Dedifferentiated amniotic fluid mesenchymal stem cell (primary cell): ENCODE results near the gene PRKAG3.
A peak's percentile ranks its signal among the peaks of the same experiment; 100 is the strongest.
"Not testable (repeated sequence)": the region's sequence is repeated elsewhere in the genome, so short reads cannot be mapped to it uniquely, and the experiment has no call there.

Experiments used
- DNase-seq: peaks from one replicate; pipeline ENCODE4 v3.0.0-alpha.2; 2016; ENCODE audit errors: extremely low spot score

PRKAG3 gene

GRCh38 chr2:218863021-218863520 is 31.5 kb upstream of the PRKAG3 start:
- no peak for DNase-seq

DNA sequence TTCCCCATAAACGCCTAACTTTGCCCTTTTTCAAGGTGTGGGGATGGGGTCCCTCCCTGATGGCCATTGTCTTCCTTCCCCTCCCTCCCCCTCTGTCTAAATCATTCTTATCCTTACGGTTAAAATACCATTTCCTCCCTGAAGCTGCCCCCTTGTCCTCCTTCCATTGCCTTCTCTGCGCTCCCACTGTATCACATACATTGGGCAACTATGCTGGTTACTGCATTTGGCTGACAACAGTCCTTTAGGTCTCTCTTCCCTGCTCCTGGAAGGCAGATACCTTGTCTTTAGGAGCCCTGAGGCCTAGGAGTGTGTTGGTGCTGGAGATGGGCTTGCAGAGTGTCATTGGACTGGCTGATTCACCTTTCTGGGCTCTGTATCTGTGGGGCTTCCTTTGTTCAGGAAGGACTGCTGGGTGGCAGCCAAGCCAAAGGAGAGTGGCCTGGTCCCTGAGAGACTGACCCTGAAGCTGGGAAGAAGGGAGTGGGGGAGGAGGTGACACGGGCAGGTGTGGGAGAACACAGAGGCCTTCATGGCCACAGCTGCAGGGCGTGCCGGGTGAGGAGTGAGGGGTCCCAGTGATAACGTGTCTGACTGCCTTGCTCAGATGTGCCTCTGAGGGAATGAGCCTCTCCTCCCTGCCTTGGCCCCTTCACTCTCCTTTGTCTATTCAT is 30.2 kb upstream of the PRKAG3 start:
- DNase-seq, result no peak

DNA sequence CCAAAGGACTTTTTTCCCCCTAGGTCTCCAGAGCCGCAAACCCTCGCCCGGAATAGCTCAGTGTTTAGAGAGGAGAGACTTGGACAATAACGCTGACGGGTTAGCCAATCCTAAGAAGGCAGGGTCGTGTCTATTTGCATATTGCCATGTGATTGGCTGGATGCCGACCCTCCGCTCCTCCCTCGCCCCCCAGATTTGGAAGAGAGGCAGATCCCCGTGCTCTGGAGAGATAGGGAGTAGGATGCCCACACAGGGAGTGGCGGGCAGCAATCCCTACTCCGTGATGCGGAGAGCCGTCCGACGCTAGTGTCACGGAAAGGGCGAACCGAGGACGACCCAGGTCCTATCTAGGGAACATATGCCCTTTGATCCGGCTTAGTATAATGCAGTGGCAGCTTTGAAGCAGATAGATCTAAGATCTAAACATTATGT is 29.4 kb upstream of the PRKAG3 start:
- DNase-seq, result no peak

- no peak for DNase-seq
Observed at GRCh38 chr2:218859988-218860831, 28.6 kb upstream of the PRKAG3 start.

GRCh38 chr2:218859556-218859987 is 28.0 kb upstream of the PRKAG3 start, which contains the start of gene WNT6:
TSS of gene WNT6 (plus strand) at chr2:218859805. CDS start at chr2:218860038, 233 bp downstream.
- no peak for DNase-seq

DNA sequence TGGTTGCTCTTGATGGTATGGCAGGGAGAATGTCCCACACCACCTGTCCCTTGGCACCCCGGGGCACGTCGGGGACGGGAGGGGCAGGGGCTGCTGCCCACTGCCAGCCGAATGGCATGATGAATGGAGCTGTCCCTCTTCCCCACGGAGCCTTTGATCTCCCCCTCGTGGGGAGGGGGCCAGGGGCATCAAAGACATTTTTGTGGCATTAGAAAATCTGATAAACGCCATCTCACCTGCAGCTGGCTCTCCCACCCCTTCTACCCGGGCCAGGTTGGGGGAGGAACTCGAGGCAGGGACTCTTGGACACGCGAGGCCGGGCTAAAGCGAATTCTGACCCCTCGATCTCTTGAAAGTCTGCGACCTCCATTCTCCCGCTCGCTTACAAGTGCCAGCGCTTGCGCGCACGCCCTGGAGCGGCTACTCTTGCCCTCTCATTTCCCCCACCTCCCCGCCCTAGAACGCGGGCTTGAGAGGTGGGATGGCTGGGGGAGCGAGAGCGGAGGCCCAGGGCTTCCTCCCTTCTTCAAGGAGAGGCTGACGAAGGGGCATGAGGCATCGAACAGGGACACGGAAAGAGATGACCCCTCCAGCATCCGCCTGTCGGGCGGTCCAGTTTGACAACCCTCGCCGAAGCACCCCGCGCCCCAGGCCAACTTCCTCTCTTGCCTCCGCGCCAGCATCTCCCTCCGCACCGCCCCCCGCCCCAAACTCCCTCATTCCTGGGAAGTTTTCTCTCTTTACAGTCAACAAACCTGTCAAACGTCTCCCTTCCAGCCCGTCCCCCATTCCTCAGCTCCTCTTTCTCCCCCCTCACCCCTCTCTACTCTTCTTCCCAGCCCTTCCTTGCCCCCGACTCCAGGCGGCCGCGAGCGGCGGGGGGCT is 27.3 kb upstream of the PRKAG3 start:
- no peak for DNase-seq

GRCh38 chr2:218858138-218858445 is 26.5 kb upstream of the PRKAG3 start:
- no peak for DNase-seq

DNA sequence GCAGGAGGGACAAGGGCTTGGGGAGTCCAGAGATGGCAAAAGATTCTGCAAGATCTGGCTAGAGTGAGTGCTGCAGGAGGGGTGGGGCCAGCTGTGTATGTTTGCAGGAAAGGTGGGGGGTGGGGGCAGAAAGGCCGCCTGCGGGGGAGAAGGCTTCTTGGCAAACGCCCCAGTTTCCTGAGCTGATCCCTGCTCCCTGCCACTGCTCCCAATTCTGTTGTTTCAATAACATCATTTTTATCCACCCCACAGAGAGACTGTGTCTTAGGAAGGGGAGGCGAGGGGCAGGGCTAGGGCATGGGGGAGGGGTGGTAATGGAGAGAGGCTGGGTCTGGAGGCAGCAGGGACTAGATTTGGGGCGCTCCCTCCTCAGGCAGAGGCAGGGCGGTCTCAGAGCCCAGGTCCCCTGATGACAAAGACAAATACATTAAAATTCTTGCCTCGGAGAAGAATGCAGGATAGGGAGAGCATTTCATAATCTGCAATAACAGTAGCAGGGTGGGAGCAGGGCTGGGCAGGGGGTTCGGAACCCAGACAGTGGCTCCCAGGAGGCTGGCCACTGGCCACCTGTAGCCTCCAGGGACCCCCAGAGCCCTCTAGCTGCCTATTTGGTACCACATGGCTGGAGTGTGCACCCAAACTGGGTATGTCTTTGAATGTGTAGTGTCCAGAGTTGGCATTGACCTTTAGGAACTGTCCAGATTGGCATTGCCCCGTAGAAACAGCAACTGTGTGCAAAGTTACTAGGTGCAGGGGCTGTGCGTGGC is 26.0 kb upstream of the PRKAG3 start:
- DNase-seq, result no peak

DNA sequence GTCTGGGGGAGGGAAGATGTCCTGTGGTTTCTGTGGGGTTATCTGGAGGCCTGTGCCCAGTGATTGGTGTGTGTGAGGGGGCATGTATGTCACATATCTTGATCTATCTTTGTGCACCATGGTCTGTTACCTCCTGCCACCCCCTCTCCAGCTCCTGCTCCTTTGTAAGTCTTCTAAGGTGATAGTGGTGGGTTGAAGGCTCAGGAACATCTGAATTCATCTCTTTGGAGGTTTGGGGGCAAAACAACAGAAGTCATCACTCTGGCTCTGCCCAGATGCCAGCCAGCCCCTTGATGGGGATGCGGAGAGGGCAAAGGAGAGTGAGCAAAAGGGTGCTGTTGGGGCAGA is 25.3 kb upstream of the PRKAG3 start:
- no peak for DNase-seq

DNA sequence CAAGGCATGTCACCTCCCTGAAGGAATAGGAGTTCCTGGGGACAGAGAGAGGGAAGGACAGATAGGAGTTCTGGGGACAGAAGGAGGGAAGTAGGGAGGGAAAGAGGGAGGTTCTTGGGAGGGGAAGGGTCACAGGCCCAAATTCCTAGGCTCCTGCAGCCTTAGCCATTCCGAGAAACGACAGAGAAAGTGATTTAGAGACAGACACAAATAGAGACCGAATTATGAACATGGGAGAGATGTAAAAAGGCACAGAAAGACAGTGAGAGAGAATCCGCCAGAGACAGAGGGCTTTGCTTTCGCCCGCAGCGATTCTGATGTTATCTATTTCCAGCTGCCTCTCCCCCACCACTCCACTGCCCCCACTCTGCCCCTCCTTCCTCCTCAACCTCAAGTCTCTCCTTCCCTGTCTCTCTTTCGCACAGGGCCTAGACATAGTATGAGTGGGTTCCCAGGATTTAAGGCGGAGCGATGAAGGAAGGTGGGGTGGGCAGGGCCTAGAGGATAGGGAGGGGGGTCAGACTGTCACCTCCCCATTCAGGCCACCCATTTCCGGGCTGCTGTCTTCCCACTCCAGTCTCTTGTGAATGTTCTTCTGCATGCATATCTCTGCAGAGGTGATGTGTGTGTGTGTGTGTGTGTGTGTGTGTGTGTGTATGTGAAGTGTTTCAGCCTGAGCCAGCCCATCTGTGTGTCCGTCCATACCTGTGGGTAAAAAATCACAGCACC is 24.7 kb upstream of the PRKAG3 start:
- DNase-seq, result no peak

DNA sequence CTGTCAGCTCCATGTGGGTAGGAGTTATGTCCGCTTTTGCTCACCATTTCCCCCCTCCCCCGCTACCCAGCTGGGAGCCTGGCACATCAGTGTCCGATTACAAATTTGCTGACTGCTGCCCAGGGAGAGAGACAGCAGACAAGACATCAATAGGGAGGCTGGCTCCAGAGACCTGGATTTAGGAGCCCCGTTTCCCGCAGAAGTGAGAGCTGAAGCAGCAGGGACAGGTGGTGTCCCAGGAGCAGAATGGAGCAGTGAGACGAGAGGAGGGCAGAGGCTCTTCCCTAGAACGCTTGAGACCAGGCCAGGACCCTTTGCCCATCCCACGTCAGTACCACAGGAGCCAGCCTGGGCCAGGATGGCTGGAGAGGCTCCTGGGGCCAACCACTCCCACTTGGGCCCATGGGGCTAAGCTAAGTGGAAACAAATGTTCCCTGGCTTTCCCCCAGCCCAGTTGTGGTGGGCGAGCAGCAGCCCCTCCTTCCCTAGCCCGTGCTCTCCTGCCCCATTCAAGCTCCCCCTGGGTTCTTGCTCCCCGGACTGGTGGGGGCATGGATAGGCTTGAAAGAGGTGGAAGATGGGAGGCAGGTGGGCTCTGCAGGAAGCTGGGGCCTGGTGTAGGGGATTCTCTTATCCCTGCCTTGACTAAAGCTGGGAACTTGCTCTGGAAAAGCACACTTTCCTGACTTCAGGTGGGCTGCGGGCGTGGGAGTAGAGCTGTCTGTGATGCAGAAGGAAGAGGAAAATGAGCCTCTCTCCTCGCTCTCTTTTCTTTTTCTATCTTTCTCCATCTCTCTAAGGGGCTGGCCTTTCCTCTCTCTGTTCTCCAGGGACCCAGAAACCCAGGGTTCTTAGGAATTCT is 23.9 kb upstream of the PRKAG3 start:
- no peak for DNase-seq

- no peak for DNase-seq
Observed at GRCh38 chr2:218854860-218855259, 23.3 kb upstream of the PRKAG3 start.

DNA sequence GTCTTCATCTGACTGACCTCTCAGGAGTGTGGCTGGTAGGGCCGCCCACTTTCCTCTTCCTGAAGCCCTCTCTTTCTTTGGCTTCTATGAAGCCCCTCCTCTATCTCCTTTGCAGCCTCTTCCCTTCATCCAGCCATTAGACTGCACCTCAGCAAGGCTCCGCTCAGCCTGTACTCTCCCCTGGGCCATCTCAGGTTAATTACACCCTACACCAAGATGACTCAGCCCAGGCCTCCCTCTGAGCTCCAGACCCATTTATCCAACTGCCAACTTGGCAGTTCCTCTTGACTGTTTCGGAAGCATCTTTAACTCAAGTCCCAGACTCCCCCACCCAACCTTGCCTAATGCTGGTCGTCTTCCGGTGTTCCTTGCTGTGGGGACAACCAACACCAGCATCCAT is 22.2 kb upstream of the PRKAG3 start:
- no peak for DNase-seq

GRCh38 chr2:218852911-218853667 is 21.5 kb upstream of the PRKAG3 start:
- peak; percentile 39 for DNase-seq

DNA sequence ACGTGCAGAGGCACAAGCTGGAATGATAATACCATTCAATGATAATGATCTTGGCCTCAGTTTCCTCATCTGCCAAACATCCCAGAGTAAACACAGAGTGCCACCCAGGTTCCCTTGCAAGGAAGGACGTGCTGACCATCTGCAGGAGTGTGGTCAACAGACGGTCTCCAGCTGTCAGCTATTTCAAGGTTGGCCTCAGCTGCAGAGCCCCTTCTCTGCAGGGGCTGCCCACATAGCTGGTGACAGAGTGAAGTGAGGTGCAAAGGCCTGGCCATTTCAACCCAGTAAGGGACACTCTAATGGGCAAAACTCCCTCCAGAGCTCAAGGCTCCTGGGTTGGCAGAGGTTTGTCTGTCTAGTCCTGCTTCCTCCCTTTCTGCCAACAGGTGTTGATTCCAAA is 19.7 kb upstream of the PRKAG3 start:
- no peak for DNase-seq

GRCh38 chr2:218850796-218851195 is 19.2 kb upstream of the PRKAG3 start:
- no peak for DNase-seq

DNA sequence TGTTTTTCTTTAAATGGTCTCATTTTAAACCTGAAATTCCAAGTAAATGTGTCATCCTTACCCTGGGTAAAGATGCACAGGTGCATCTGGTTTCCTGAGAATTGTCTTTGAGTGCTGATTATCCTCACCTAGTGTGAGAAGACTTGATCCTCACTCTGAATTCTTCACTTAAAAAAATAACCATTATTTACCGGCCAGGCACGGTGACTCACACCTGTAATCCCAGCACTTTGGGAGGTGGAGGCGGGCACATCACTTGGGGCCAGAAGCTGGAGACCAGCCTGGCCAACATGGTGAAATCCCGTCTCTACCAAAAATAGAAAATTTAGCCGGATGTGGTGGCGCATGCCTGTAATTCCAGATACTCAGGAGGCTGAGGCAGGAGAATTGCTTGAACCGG is 18.1 kb upstream of the PRKAG3 start:
- DNase-seq, result no peak

- not testable (repeated sequence) for DNase-seq
Observed at GRCh38 chr2:218846963-218847362, 15.4 kb upstream of the PRKAG3 start.

- not testable (repeated sequence) for DNase-seq
Observed at GRCh38 chr2:218844334-218844733, 12.7 kb upstream of the PRKAG3 start.
